BLaER1 (cell line): ENCODE data around the gene SH3GL3.

ENCODE experiments used
- H3K27ac ChIP-seq: shearing (Covaris generic); formaldehyde crosslinking; 2 replicates; pipeline ENCODE4 v1.8.1; 2022
- H3K27me3 ChIP-seq: shearing (Covaris generic); formaldehyde crosslinking; 2 replicates; pipeline ENCODE4 v1.8.1; 2022
- H3K36me3 ChIP-seq: shearing (Covaris generic); formaldehyde crosslinking; 2 replicates; pipeline ENCODE4 v1.8.1; 2022
- H3K4me1 ChIP-seq: shearing (Covaris generic); formaldehyde crosslinking; 2 replicates; pipeline ENCODE4 v1.8.1; 2022
- H3K4me2 ChIP-seq: shearing (Covaris generic); formaldehyde crosslinking; 2 replicates; pipeline ENCODE4 v1.8.1; 2022
- H3K4me3 ChIP-seq: shearing (Covaris generic); formaldehyde crosslinking; 2 replicates; pipeline ENCODE4 v1.8.1; 2022
- H3K9ac ChIP-seq: shearing (Covaris generic); formaldehyde crosslinking; 2 replicates; pipeline ENCODE4 v1.8.1; 2022
- H3K9me3 ChIP-seq: shearing (Covaris generic); formaldehyde crosslinking; 2 replicates; pipeline ENCODE4 v1.8.1; 2022
- H4K20me1 ChIP-seq: shearing (Covaris generic); formaldehyde crosslinking; 2 replicates; pipeline ENCODE4 v1.8.1; 2022
- Cebpa-rat ChIP-seq: shearing (Covaris generic); IDR thresholded peaks from 2 replicates; pipeline ENCODE4 v1.8.1; 2022

The SH3GL3 gene

GRCh38 chr15:83604549-83604948 lies 157.4 kb downstream of the SH3GL3 start:
- Histone ChIP-seq H3K9ac (no peak overlapping the region), H3K36me3 (no peaks in the 10 kb centered on the region), H3K27me3 (no peaks in the 10 kb centered on the region), H3K9me3 (peaks cover 11% of the 10 kb centered on the region; the same call in 1 of the 2 replicates), H3K27ac (no peak overlapping the region), H3K4me3 (no peak overlapping the region), H3K4me1 (no peaks in the 10 kb centered on the region), H3K4me2 (no peak overlapping the region), H4K20me1 (no peaks in the 10 kb centered on the region)
- no peak for TF ChIP-seq Cebpa-rat

- TF ChIP-seq Cebpa-rat: no peak
- Histone ChIP-seq H3K27ac (no peak overlapping the region), H3K4me1 (no peaks in the 10 kb centered on the region), H4K20me1 (no peaks in the 10 kb centered on the region), H3K4me2 (no peak overlapping the region), H3K4me3 (no peak overlapping the region), H3K27me3 (no peaks in the 10 kb centered on the region), H3K9ac (no peak overlapping the region), H3K9me3 (peaks cover 8% of the 10 kb centered on the region; the same call in 1 of the 2 replicates), H3K36me3 (no peaks in the 10 kb centered on the region)
These were observed 158.2 kb downstream of the SH3GL3 start for GRCh38 chr15:83605111-83605945.

GRCh38 chr15:83610132-83610531 lies 163.0 kb downstream of the SH3GL3 start:
- Histone ChIP-seq H3K9ac (no peak overlapping the region), H3K9me3 (no peaks in the 10 kb centered on the region), H3K27me3 (no peaks in the 10 kb centered on the region), H3K4me2 (no peak overlapping the region), H3K4me3 (no peak overlapping the region), H4K20me1 (no peaks in the 10 kb centered on the region), H3K36me3 (no peaks in the 10 kb centered on the region), H3K27ac (no peak overlapping the region), H3K4me1 (no peaks in the 10 kb centered on the region)
- TF ChIP-seq Cebpa-rat: no peak

GRCh38 chr15:83610901-83611685 lies 164.0 kb downstream of the SH3GL3 start:
- Histone ChIP-seq H3K9me3 (no peaks in the 10 kb centered on the region), H4K20me1 (no peaks in the 10 kb centered on the region), H3K4me2 (no peak overlapping the region), H3K9ac (no peak overlapping the region), H3K27me3 (no peaks in the 10 kb centered on the region), H3K4me3 (no peak overlapping the region), H3K4me1 (no peaks in the 10 kb centered on the region), H3K36me3 (no peaks in the 10 kb centered on the region), H3K27ac (no peak overlapping the region)
- no peak for TF ChIP-seq Cebpa-rat

- Histone ChIP-seq H3K9ac (no peak overlapping the region), H3K4me3 (no peak overlapping the region), H3K9me3 (no peaks in the 10 kb centered on the region), H3K36me3 (no peaks in the 10 kb centered on the region), H4K20me1 (no peaks in the 10 kb centered on the region), H3K4me1 (no peaks in the 10 kb centered on the region), H3K4me2 (no peak overlapping the region), H3K27me3 (no peaks in the 10 kb centered on the region), H3K27ac (no peak overlapping the region)
- TF ChIP-seq Cebpa-rat: no peak
These were observed 165.1 kb downstream of the SH3GL3 start for GRCh38 chr15:83612226-83612625.

- Histone ChIP-seq H3K27me3 (no peaks in the 10 kb centered on the region), H3K4me1 (peaks cover 2% of the 10 kb centered on the region; the same call in 1 of the 2 replicates), H3K27ac (no peak overlapping the region), H3K9ac (no peak overlapping the region), H4K20me1 (no peaks in the 10 kb centered on the region), H3K4me3 (no peak overlapping the region), H3K9me3 (no peaks in the 10 kb centered on the region), H3K4me2 (no peak overlapping the region), H3K36me3 (no peaks in the 10 kb centered on the region)
- no peak for TF ChIP-seq Cebpa-rat
These were observed 165.9 kb downstream of the SH3GL3 start for GRCh38 chr15:83612898-83613635.

GRCh38 chr15:83613714-83614113 lies 166.6 kb downstream of the SH3GL3 start:
- Histone ChIP-seq H3K4me2 (no peak overlapping the region), H3K36me3 (no peaks in the 10 kb centered on the region), H3K27me3 (no peaks in the 10 kb centered on the region), H3K27ac (no peak overlapping the region), H3K9me3 (no peaks in the 10 kb centered on the region), H3K4me3 (no peak overlapping the region), H4K20me1 (no peaks in the 10 kb centered on the region), H3K9ac (no peak overlapping the region), H3K4me1 (peaks cover 9% of the 10 kb centered on the region)
- no peak for TF ChIP-seq Cebpa-rat

GRCh38 chr15:83616840-83617239 lies 169.7 kb downstream of the SH3GL3 start:
- no peak overlapping the region for H3K4me3 ChIP-seq
- H3K9ac ChIP-seq: no peak overlapping the region
- peaks cover 12% of the 10 kb centered on the region for H3K4me1 ChIP-seq
- no peak overlapping the region for H3K27ac ChIP-seq
- no peak for TF ChIP-seq Cebpa-rat
- no peaks in the 10 kb centered on the region for H4K20me1 ChIP-seq
- H3K36me3 ChIP-seq: no peaks in the 10 kb centered on the region
- no peaks in the 10 kb centered on the region for H3K27me3 ChIP-seq
- peaks cover 12% of the 10 kb centered on the region; the same call in 1 of the 2 replicates for H3K9me3 ChIP-seq
- no peak overlapping the region for H3K4me2 ChIP-seq

- Histone ChIP-seq H3K27ac (no peak overlapping the region), H3K27me3 (no peaks in the 10 kb centered on the region), H3K9me3 (peaks cover 10% of the 10 kb centered on the region), H3K4me3 (no peak overlapping the region), H3K4me2 (no peak overlapping the region), H3K4me1 (no peaks in the 10 kb centered on the region), H3K9ac (no peak overlapping the region), H4K20me1 (no peaks in the 10 kb centered on the region), H3K36me3 (no peaks in the 10 kb centered on the region)
- no peak for TF ChIP-seq Cebpa-rat
These were observed 179.1 kb downstream of the SH3GL3 start for GRCh38 chr15:83626171-83626802.
